OCI-LY1 (cell line): ENCODE data around the gene CNGA1.

Experiments used
- EZH2 ChIP-seq: fragments of 200-600 bp; sonication (generic), shearing (Covaris generic); IDR thresholded peaks from 2 replicates; pipeline ENCODE4 v1.8.0; 2017; ENCODE audit warnings: borderline replicate concordance, mixed run types, mild to moderate bottlenecking, antibody characterized with exemption, low read length, moderate library complexity, mixed read lengths
- TF ChIP-seq, protein P1 (sequence below): fragments of 200-600 bp; sonication (generic), shearing (Covaris generic); IDR thresholded peaks from 2 replicates; pipeline ENCODE4 v1.5.1; 2017; ENCODE audit warnings: mild to moderate bottlenecking, antibody characterized with exemption, low read length, moderate library complexity, mixed read lengths

GRCh38 chr4:48028696-48029095, 12.2 kb upstream of the CNGA1 start:
- TF ChIP-seq, protein P1, sequence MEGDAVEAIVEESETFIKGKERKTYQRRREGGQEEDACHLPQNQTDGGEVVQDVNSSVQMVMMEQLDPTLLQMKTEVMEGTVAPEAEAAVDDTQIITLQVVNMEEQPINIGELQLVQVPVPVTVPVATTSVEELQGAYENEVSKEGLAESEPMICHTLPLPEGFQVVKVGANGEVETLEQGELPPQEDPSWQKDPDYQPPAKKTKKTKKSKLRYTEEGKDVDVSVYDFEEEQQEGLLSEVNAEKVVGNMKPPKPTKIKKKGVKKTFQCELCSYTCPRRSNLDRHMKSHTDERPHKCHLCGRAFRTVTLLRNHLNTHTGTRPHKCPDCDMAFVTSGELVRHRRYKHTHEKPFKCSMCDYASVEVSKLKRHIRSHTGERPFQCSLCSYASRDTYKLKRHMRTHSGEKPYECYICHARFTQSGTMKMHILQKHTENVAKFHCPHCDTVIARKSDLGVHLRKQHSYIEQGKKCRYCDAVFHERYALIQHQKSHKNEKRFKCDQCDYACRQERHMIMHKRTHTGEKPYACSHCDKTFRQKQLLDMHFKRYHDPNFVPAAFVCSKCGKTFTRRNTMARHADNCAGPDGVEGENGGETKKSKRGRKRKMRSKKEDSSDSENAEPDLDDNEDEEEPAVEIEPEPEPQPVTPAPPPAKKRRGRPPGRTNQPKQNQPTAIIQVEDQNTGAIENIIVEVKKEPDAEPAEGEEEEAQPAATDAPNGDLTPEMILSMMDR: no peak
- TF ChIP-seq EZH2: no peak
